Cardiac muscle cell (in vitro differentiated cells and primary cell): ENCODE results near the gene ADRA1B. TPM values are rescaled to one million over a fixed set of nuclear protein-coding genes. Genes with fewer than 3 reads are reported as not detected.

Source experiments
- DNase-seq, 2 donors: peaks; one replicate each; pipeline versions ENCODE4 v3.0.0 to v3.0.0-alpha.2; 2010 to 2017; ENCODE audit warnings: low read depth in 1 of 2, low spot score in 1 of 2
- H3K27ac ChIP-seq: fragments of 200-600 bp; sonication (generic); 2 replicates; pipeline ENCODE4 v1.5.1; 2016
- H3K27me3 ChIP-seq: fragments of 200-600 bp; sonication (generic); 2 replicates; pipeline ENCODE4 v1.6.0; 2016; ENCODE audit warnings: control low read depth
- H3K36me3 ChIP-seq: fragments of 200-600 bp; sonication (generic); 2 replicates; pipeline ENCODE4 v1.5.1; 2016; ENCODE audit warnings: control low read depth
- H3K4me1 ChIP-seq: fragments of 200-600 bp; sonication (generic); 2 replicates; pipeline ENCODE4 v1.8.1; 2017; ENCODE audit warnings: low read depth, mild to moderate bottlenecking, mixed run types
- H3K4me3 ChIP-seq: fragments of 200-600 bp; sonication (generic); 2 replicates; pipeline ENCODE4 v1.5.1; 2016; ENCODE audit warnings: mild to moderate bottlenecking
- H3K9me3 ChIP-seq: fragments of 200-600 bp; sonication (generic); 2 replicates; pipeline ENCODE4 v1.5.1; 2017; ENCODE audit warnings: low read depth, mild to moderate bottlenecking, control low read depth
- polyA plus RNA-seq: library from polyadenylated mRNA; unstranded; fragments of >200 nt; fragmentation: Nextera tagmentation; extraction: Ambion mirVana; gene quantifications from 2 replicates; pipeline ENCODE4 v1.2.1, GENCODE V29; 2016
- total RNA-seq: library from RNA; depleted of rRNA; stranded (reverse); fragments of >200 nt; gene quantifications from 2 replicates; pipeline ENCODE4 v1.2.3, GENCODE V29; 2016
- TF ChIP-seq, protein P1 (sequence below): IDR thresholded peaks from 2 replicates; pipeline ENCODE4 v1.5.1; 2012; ENCODE audit warnings: low read depth, mild to moderate bottlenecking, low read length

The ADRA1B gene
- total and polyA plus RNA-seq, 2 experiments from 2014 or later, result 0.84 to 2.9 TPM

- TF ChIP-seq, protein P1, sequence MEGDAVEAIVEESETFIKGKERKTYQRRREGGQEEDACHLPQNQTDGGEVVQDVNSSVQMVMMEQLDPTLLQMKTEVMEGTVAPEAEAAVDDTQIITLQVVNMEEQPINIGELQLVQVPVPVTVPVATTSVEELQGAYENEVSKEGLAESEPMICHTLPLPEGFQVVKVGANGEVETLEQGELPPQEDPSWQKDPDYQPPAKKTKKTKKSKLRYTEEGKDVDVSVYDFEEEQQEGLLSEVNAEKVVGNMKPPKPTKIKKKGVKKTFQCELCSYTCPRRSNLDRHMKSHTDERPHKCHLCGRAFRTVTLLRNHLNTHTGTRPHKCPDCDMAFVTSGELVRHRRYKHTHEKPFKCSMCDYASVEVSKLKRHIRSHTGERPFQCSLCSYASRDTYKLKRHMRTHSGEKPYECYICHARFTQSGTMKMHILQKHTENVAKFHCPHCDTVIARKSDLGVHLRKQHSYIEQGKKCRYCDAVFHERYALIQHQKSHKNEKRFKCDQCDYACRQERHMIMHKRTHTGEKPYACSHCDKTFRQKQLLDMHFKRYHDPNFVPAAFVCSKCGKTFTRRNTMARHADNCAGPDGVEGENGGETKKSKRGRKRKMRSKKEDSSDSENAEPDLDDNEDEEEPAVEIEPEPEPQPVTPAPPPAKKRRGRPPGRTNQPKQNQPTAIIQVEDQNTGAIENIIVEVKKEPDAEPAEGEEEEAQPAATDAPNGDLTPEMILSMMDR, result no peak
- DNase-seq, result no peak
Measured at GRCh38 chr5:159976921-159977320, 60.6 kb downstream of the ADRA1B start.

DNA sequence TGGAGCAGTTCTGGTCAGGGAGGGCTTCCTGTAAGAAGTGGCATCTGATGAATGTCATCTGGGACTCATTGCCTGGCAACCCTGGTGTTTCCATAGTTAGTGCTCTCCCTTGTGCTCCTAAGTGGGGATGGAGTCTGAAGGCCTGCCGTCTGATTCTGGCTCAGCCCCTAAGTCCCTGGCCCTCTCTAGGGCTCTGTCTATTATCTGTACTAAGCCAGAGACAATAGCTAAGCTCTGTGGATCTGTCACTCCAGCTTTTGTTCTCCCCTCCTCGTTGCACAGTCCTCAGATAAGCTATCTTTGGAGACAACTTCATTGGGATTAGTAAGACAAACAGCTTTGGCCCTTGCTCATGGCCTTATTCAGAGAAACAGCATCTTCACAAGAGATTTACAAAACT, 62.1 kb downstream of the ADRA1B start:
- no peak for DNase-seq
- Histone ChIP-seq H3K27ac (no peak overlapping the region), H3K4me3 (no peak overlapping the region), H3K4me1 (no peaks in the 10 kb centered on the region), H3K36me3 (no peaks in the 10 kb centered on the region), H3K9me3 (no peaks in the 10 kb centered on the region), H3K27me3 (peaks cover 5% of the 10 kb centered on the region)
- TF ChIP-seq, protein P1, result no peak

More at GRCh38 chr5:159976921-159977320, 60.6 kb downstream of the ADRA1B start:
- Histone ChIP-seq H3K36me3 (no peaks in the 10 kb centered on the region), H3K9me3 (no peaks in the 10 kb centered on the region), H3K27ac (no peak overlapping the region), H3K27me3 (peaks cover 20% of the 10 kb centered on the region), H3K4me3 (no peak overlapping the region), H3K4me1 (no peaks in the 10 kb centered on the region)

DNA sequence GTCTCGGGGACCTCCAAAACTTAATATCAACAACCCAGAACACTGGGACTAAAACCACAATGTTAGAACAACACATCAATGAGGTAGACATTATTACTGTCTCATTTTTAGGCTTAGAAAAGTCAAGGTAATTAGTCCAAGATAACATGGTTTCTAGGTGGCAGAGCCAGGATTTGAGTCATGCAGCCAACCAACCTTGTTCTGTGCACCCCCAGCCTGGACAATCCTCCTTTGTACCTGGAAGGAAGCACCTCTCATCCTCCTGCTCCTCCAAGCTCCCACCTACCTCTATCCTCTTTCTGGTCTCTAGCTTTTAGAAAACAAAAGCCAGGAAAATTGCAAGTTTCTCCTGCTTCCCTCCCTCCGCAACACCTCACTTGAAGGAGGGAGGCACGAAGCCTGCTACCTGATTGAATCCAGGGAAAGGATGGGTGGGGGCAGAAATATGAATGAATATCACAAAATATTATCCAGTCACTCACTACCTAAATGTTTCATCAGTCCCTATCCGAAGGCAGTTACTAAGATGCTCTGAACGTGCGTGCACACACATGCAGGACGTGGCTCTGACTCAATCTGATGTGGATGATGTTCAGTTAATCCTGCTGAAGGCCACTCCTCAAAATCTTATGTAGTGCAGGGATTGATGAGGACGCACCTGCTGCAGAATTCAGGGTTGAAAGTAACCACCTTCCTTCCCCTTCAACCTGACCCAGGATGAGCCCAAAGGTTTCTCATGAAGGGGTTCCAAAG, 66.3 kb downstream of the ADRA1B start:
- Histone ChIP-seq H3K4me3 (no peak overlapping the region), H3K4me1 (no peaks in the 10 kb centered on the region), H3K27ac (no peak overlapping the region), H3K27me3 (peaks cover 27% of the 10 kb centered on the region), H3K36me3 (no peaks in the 10 kb centered on the region), H3K9me3 (no peaks in the 10 kb centered on the region)
- TF ChIP-seq, protein P1, result no peak
- DNase-seq, result no peak

DNA sequence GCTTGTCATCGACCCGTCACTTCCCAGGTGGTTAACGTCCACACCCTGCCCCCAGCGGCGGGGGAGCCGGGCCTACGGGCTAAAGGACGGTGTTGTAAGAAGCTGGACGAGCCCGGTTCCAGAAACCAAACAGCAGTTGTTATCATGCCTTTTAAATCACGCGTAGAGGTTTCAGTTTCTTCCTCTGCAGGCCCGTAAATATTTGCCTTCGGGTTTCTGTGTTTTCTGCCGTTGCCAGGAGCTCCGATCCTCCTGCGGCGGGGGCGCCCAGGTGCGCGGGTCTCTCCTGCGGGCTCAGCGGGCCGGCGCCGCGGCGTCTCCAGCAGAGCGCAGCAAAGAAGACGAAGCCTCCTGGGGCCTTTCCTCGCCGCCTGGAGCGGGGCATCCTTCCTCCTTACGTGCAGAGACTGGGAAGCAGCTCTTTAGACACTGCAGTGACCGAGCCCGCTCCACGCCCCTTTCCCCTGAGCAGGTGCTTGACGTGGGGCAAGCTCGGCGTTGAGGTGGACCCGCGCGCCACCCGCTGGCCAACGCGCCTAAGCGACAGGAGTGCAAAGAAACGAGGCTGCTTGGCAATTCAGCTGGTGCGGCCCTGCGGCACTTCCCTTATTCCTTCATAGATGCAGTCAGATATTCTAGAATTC, 70.9 kb downstream of the ADRA1B start:
- TF ChIP-seq, protein P1, result peak; percentile 79
- Histone ChIP-seq H3K36me3 (no peaks in the 10 kb centered on the region), H3K4me1 (no peaks in the 10 kb centered on the region), H3K9me3 (no peaks in the 10 kb centered on the region), H3K27ac (no peak overlapping the region), H3K4me3 (peak overlapping the region; percentile 32), H3K27me3 (peaks cover 27% of the 10 kb centered on the region)
- DNase-seq, result peak; percentile 72 to 87

- no peaks in the 10 kb centered on the region for H3K36me3 ChIP-seq
- H3K9me3 ChIP-seq, result no peaks in the 10 kb centered on the region
- TF ChIP-seq, protein P1, result peak; percentile 2
- no peaks in the 10 kb centered on the region for H3K4me1 ChIP-seq
- H3K27ac ChIP-seq, result no peak overlapping the region
- H3K27me3 ChIP-seq, result peaks cover 18% of the 10 kb centered on the region
- H3K4me3 ChIP-seq, result no peak overlapping the region
- DNase-seq, result peak in 1 of 2 donors; percentile 20
Measured at GRCh38 chr5:159990506-159990905, 74.2 kb downstream of the ADRA1B start.
